Mesenchymal stem cell (in vitro differentiated cells and primary cell): ENCODE measurements around the gene OR2AJ1.

Source experiments
- DNase-seq: peaks from one replicate; pipeline ENCODE4 v3.0.0-alpha.2; 2013
- H2AFZ ChIP-seq: one replicate; pipeline ENCODE4 v1.6.1; 2013; ENCODE audit warnings: low read depth, mild to moderate bottlenecking, control low read depth, inconsistent platforms, low read length, moderate library complexity
- H2AK5ac ChIP-seq: 2 replicates; pipeline ENCODE4 v1.6.1; 2013; ENCODE audit warnings: low read length, moderate library complexity, mild to moderate bottlenecking, inconsistent platforms; ENCODE audit not compliant: severe bottlenecking
- H2BK120ac ChIP-seq: one replicate; pipeline ENCODE4 v1.6.1; 2013; ENCODE audit warnings: low read depth, mild to moderate bottlenecking, inconsistent platforms, low read length, moderate library complexity
- H2BK12ac ChIP-seq, 2 experiments: one replicate each; pipeline ENCODE4 v1.6.1; 2013; ENCODE audit warnings: inconsistent platforms in 2 of 2, low read length in 2 of 2, mild to moderate bottlenecking in 2 of 2, moderate library complexity in 2 of 2, control low read depth in 1 of 2
- H2BK15ac ChIP-seq: one replicate; pipeline ENCODE4 v1.6.1; 2013; ENCODE audit warnings: mild to moderate bottlenecking, low read depth, inconsistent platforms; ENCODE audit not compliant: poor library complexity, severe bottlenecking
- H2BK5ac ChIP-seq: 2 replicates; pipeline ENCODE4 v1.6.1; 2013; ENCODE audit warnings: low read depth, mild to moderate bottlenecking, low read length, control low read depth, inconsistent platforms; ENCODE audit not compliant: poor library complexity, severe bottlenecking
- H3K14ac ChIP-seq, 2 experiments: one replicate each; pipeline ENCODE4 v1.6.1; 2013; ENCODE audit warnings: inconsistent platforms in 2 of 2, low read length in 2 of 2, control low read depth in 1 of 2, mild to moderate bottlenecking in 1 of 2, moderate library complexity in 1 of 2
- H3K18ac ChIP-seq, 2 experiments: one replicate each; pipeline ENCODE4 v1.6.1; 2013; ENCODE audit warnings: inconsistent platforms in 2 of 2, low read length in 2 of 2, control low read depth in 1 of 2, low read depth in 1 of 2, mild to moderate bottlenecking in 1 of 2
- H3K23ac ChIP-seq, 2 experiments: one replicate each; pipeline ENCODE4 v1.6.1; 2013; ENCODE audit warnings: inconsistent platforms in 2 of 2, low read length in 2 of 2, mild to moderate bottlenecking in 2 of 2, moderate library complexity in 2 of 2, control low read depth in 1 of 2
- H3K27ac ChIP-seq: 2 replicates; pipeline ENCODE4 v1.5.1; 2013; ENCODE audit warnings: mild to moderate bottlenecking, moderate library complexity, low read length, control low read depth, inconsistent platforms; ENCODE audit not compliant: poor library complexity, severe bottlenecking
- H3K27me3 ChIP-seq, 2 experiments: 2 replicates each; pipeline versions ENCODE4 v1.6.1 to v1.7.0; 2013; ENCODE audit warnings: low read length in 2 of 2, mild to moderate bottlenecking in 2 of 2, moderate library complexity in 2 of 2, control low read depth in 1 of 2, inconsistent platforms in 1 of 2; ENCODE audit not compliant: control insufficient read depth in 1 of 2, insufficient read depth in 1 of 2
- H3K36me3 ChIP-seq, 2 experiments: 2 replicates each; pipeline versions ENCODE4 v1.6.1 to v1.7.0; 2013; ENCODE audit warnings: low read length in 2 of 2, control low read depth in 1 of 2, inconsistent platforms in 1 of 2, low read depth in 1 of 2, mild to moderate bottlenecking in 1 of 2; ENCODE audit not compliant: insufficient read depth in 2 of 2, control insufficient read depth in 1 of 2
- H3K4ac ChIP-seq, 2 experiments: one replicate each; pipeline ENCODE4 v1.6.1; 2013; ENCODE audit warnings: inconsistent platforms in 2 of 2, low read length in 2 of 2, mild to moderate bottlenecking in 2 of 2, moderate library complexity in 2 of 2, control low read depth in 1 of 2, low read depth in 1 of 2
- H3K4me1 ChIP-seq: 2 replicates; pipeline ENCODE4 v1.6.1; 2013; ENCODE audit warnings: low read depth, low read length, control low read depth; ENCODE audit not compliant: control insufficient read depth, insufficient read depth
- H3K4me2 ChIP-seq: 2 replicates; pipeline ENCODE4 v1.6.1; 2013; ENCODE audit warnings: low read length, mild to moderate bottlenecking, inconsistent platforms; ENCODE audit not compliant: poor library complexity, severe bottlenecking
- H3K4me3 ChIP-seq, 2 experiments: 2 replicates each; pipeline versions ENCODE4 v1.5.1 to v1.7.0; 2013; ENCODE audit warnings: low read length in 2 of 2, mild to moderate bottlenecking in 2 of 2, control low read depth in 1 of 2, low read depth in 1 of 2; ENCODE audit not compliant: insufficient read depth in 1 of 2
- H3K79me1 ChIP-seq: replicated peaks from 2 replicates; pipeline ENCODE4 v1.6.1; 2013; ENCODE audit warnings: mild to moderate bottlenecking, control low read depth, low read length, inconsistent platforms; ENCODE audit not compliant: poor library complexity, severe bottlenecking
- H3K9ac ChIP-seq: 2 replicates; pipeline ENCODE4 v1.7.0; 2013; ENCODE audit warnings: mild to moderate bottlenecking, low read length, moderate library complexity
- H3K9me3 ChIP-seq: 2 replicates; pipeline ENCODE4 v1.7.0; 2013; ENCODE audit warnings: mild to moderate bottlenecking, low read length; ENCODE audit not compliant: control insufficient read depth
- H4K8ac ChIP-seq: one replicate; pipeline ENCODE4 v1.6.1; 2013; ENCODE audit warnings: inconsistent platforms, mild to moderate bottlenecking, low read length, moderate library complexity
- H4K91ac ChIP-seq: one replicate; pipeline ENCODE4 v1.6.1; 2013; ENCODE audit warnings: mild to moderate bottlenecking, low read length, inconsistent platforms
- whole genome bisulfite sequencing: methylation state at CpG from one replicate; pipeline ENCODE4 v1.1.7; 2013; ENCODE audit warnings: mixed read lengths; 5-methylcytosine and 5-hydroxymethylcytosine counted together

OR2AJ1 gene

GRCh38 chr1:247895976-247896375 lies 28.7 kb upstream of the OR2AJ1 start:
- 83% methylated on average over 14 of the region's 14 CpGs for WGBS

GRCh38 chr1:247904122-247904521 lies 20.6 kb upstream of the OR2AJ1 start:
- 72% methylated on average over 5 of the region's 6 CpGs for WGBS
- no peak overlapping the region for H3K27ac ChIP-seq
- no peak overlapping the region for H4K8ac ChIP-seq
- no peak overlapping the region for H3K14ac ChIP-seq
- no peak overlapping the region for H2BK15ac ChIP-seq
- H2AFZ ChIP-seq: no peak overlapping the region
- no peak overlapping the region for H2AK5ac ChIP-seq
- no peak for DNase-seq
- H2BK120ac ChIP-seq: no peak overlapping the region
- H3K4me3 ChIP-seq: no peak overlapping the region
- no peaks in the 10 kb centered on the region for H3K36me3 ChIP-seq
- H3K18ac ChIP-seq: no peak overlapping the region
- H4K91ac ChIP-seq: no peak overlapping the region
- H2BK5ac ChIP-seq: no peak overlapping the region
- no peak overlapping the region for H3K23ac ChIP-seq
- no peak overlapping the region for H2BK12ac ChIP-seq
- no peaks in the 10 kb centered on the region for H3K9me3 ChIP-seq
- no peaks in the 10 kb centered on the region for H3K4me1 ChIP-seq
- no peak overlapping the region for H3K4me2 ChIP-seq
- H3K79me1 ChIP-seq: no peaks in the 10 kb centered on the region
- no peaks in the 10 kb centered on the region for H3K27me3 ChIP-seq
- no peak overlapping the region for H3K9ac ChIP-seq
- no peak overlapping the region for H3K4ac ChIP-seq

More at GRCh38 chr1:247895976-247896375, 28.7 kb upstream of the OR2AJ1 start:
- no peaks in the 10 kb centered on the region for H3K9me3 ChIP-seq
- no peaks in the 10 kb centered on the region for H3K79me1 ChIP-seq
- no peak overlapping the region for H2BK120ac ChIP-seq
- H3K23ac ChIP-seq: no peak overlapping the region
- H2BK5ac ChIP-seq: no peak overlapping the region
- no peak overlapping the region for H4K8ac ChIP-seq
- no peaks in the 10 kb centered on the region for H3K27me3 ChIP-seq
- H3K4me1 ChIP-seq: no peaks in the 10 kb centered on the region
- H2AK5ac ChIP-seq: no peak overlapping the region
- DNase-seq: no peak
- H3K14ac ChIP-seq: no peak overlapping the region
- no peak overlapping the region for H2BK12ac ChIP-seq
- no peaks in the 10 kb centered on the region for H3K36me3 ChIP-seq
- H3K4ac ChIP-seq: no peak overlapping the region
- no peak overlapping the region for H3K18ac ChIP-seq
- H4K91ac ChIP-seq: no peak overlapping the region
- no peak overlapping the region for H3K4me2 ChIP-seq
- no peak overlapping the region for H3K4me3 ChIP-seq
- H2BK15ac ChIP-seq: no peak overlapping the region
- no peak overlapping the region for H3K9ac ChIP-seq
- H3K27ac ChIP-seq: no peak overlapping the region
- no peak overlapping the region for H2AFZ ChIP-seq

GRCh38 chr1:247905181-247905580 lies 19.5 kb upstream of the OR2AJ1 start:
- H3K4me3 ChIP-seq: no peak overlapping the region
- no peak overlapping the region for H2BK12ac ChIP-seq
- no peak overlapping the region for H2AFZ ChIP-seq
- no peak overlapping the region for H4K8ac ChIP-seq
- no peaks in the 10 kb centered on the region for H3K9me3 ChIP-seq
- H3K9ac ChIP-seq: no peak overlapping the region
- no peak overlapping the region for H3K27ac ChIP-seq
- H2AK5ac ChIP-seq: no peak overlapping the region
- H3K27me3 ChIP-seq: no peaks in the 10 kb centered on the region
- H3K79me1 ChIP-seq: no peaks in the 10 kb centered on the region
- no peak overlapping the region for H4K91ac ChIP-seq
- no peak overlapping the region for H2BK120ac ChIP-seq
- 82% methylated on average over 13 of the region's 13 CpGs for WGBS
- H3K14ac ChIP-seq: no peak overlapping the region
- H3K4me2 ChIP-seq: no peak overlapping the region
- H3K4me1 ChIP-seq: no peaks in the 10 kb centered on the region
- no peak overlapping the region for H2BK15ac ChIP-seq
- no peaks in the 10 kb centered on the region for H3K36me3 ChIP-seq
- no peak overlapping the region for H3K4ac ChIP-seq
- H3K18ac ChIP-seq: no peak overlapping the region
- H2BK5ac ChIP-seq: no peak overlapping the region
- DNase-seq: no peak
- no peak overlapping the region for H3K23ac ChIP-seq

GRCh38 chr1:247905910-247906503 lies 18.7 kb upstream of the OR2AJ1 start:
- 64% methylated on average over 8 of the region's 9 CpGs for WGBS
- Histone ChIP-seq H3K4ac (no peak overlapping the region), H2BK5ac (no peak overlapping the region), H4K8ac (no peak overlapping the region), H3K23ac (no peak overlapping the region), H3K4me3 (no peak overlapping the region), H2AFZ (no peak overlapping the region), H3K4me2 (no peak overlapping the region), H3K27ac (no peak overlapping the region), H3K14ac (no peak overlapping the region), H3K27me3 (no peaks in the 10 kb centered on the region), H3K36me3 (no peaks in the 10 kb centered on the region), H4K91ac (no peak overlapping the region), H3K18ac (no peak overlapping the region), H2BK12ac (no peak overlapping the region), H2AK5ac (no peak overlapping the region), H3K4me1 (no peaks in the 10 kb centered on the region), H3K9me3 (no peaks in the 10 kb centered on the region), H3K79me1 (no peaks in the 10 kb centered on the region), H3K9ac (no peak overlapping the region), H2BK120ac (no peak overlapping the region), H2BK15ac (no peak overlapping the region)
- no peak for DNase-seq
